ENCODE measurements around the gene MYBPHL. TPM values are rescaled to one million over a fixed set of nuclear protein-coding genes. Genes with fewer than 3 reads are reported as not detected.

The MYBPHL gene
- total and polyA plus RNA-seq, 2 experiments from 2014 or later: not detected

DNA sequence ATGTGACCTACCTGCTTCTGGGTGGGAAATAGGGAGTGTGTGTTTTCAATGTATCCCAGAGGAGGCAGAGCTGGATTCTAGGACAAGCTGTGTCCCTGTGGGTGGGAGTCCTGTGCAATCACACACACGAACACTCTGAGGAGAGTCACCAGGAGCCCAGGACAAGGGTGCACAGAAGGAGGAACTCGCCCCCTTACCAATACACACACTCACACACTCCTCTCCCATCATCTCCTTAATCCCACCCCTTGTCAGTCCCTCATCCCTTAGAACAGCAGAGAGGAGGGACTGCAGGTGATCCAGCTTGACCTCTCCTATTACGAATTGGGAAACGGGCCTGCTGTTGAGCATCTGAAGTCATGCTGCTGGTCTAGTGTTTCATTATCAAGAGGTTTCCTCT is 8.5 kb upstream of the MYBPHL start:
- H3K27ac Mint-ChIP-seq: no peak overlapping the region
- H3K27me3 ChIP-seq (ENCODE audit: insufficient read depth): no peaks in the 10 kb centered on the region
- no peak for ATAC-seq
- no peaks in the 10 kb centered on the region for H3K9me2 ChIP-seq (ENCODE audit: insufficient read depth)
- TF ChIP-seq JUNB (IDR thresholded peaks at IDR 0.05; ENCODE audit: unreplicated experiment): no peak
- TF ChIP-seq CREB1 (CRISPR knock-in tag; IDR thresholded peaks at IDR 0.05; ENCODE audit: low read depth): no peak
- no peak for TF ChIP-seq ZNF114 (CRISPR knock-in tag; IDR thresholded peaks at IDR 0.05)
- DNase-seq (ENCODE audit: low spot score): no peak
- H3F3A ChIP-seq (replicated peaks; ENCODE audit: low read depth): no peaks in the 10 kb centered on the region
- peaks cover 27% of the 10 kb centered on the region; the same call in 1 of the 2 replicates for H3K36me3 ChIP-seq (ENCODE audit: insufficient read depth)
- no peaks in the 10 kb centered on the region for H3K9me3 Mint-ChIP-seq
- H3K27me3 Mint-ChIP-seq (ENCODE audit: insufficient read depth, low read depth, poor library complexity): peaks cover 4% of the 10 kb centered on the region
- H3K4me2 ChIP-seq: no peak overlapping the region
- H3K4me1 Mint-ChIP-seq: peaks cover 10% of the 10 kb centered on the region
- H3K4me3 ChIP-seq: no peak overlapping the region
- H4K20me1 ChIP-seq (replicated peaks; ENCODE audit: insufficient read depth): no peaks in the 10 kb centered on the region
- H3K4me3 Mint-ChIP-seq: no peak overlapping the region
- peaks cover 44% of the 10 kb centered on the region for H3K36me3 Mint-ChIP-seq (ENCODE audit: low read depth)
- no peak overlapping the region for H3K27ac ChIP-seq (ENCODE audit: low read depth)
- H3K4me1 ChIP-seq (ENCODE audit: insufficient read depth): no peaks in the 10 kb centered on the region
- H2AFZ ChIP-seq: no peak overlapping the region
- no peaks in the 10 kb centered on the region for H3K79me2 ChIP-seq (replicated peaks; ENCODE audit: insufficient read depth)

DNA sequence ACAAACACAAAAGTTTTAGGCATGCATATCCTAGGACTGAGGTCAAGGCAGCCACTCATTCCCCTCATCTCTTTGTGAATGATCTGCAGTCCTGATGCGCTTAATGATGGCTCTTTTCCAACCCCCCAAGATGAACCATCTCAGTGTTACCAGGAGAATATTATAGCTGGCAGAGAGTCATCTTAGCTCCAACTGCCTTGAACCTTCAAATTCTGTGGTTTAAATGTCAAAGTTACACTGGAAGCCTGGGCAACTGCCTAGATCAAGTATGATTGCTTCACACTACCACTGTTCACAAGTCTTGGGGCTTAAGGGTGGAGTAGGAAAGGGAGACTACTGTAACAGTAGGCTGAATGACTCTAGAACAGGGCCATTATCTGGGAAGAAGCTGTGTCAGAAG is 8.0 kb upstream of the MYBPHL start:
- Mint-ChIP-seq H3K9me3 (no peaks in the 10 kb centered on the region), H3K4me1 (peaks cover 6% of the 10 kb centered on the region), H3K27me3 (ENCODE audit: insufficient read depth, low read depth, poor library complexity) (peaks cover 4% of the 10 kb centered on the region), H3K4me3 (no peak overlapping the region), H3K36me3 (ENCODE audit: low read depth) (peaks cover 40% of the 10 kb centered on the region), H3K27ac (no peak overlapping the region)
- Histone ChIP-seq H3K79me2 (replicated peaks; ENCODE audit: insufficient read depth) (no peaks in the 10 kb centered on the region), H3K4me2 (no peak overlapping the region), H3K27ac (ENCODE audit: low read depth) (no peak overlapping the region), H3F3A (replicated peaks; ENCODE audit: low read depth) (no peaks in the 10 kb centered on the region), H3K4me1 (ENCODE audit: insufficient read depth) (no peaks in the 10 kb centered on the region), H2AFZ (no peak overlapping the region), H3K27me3 (ENCODE audit: insufficient read depth) (no peaks in the 10 kb centered on the region), H3K4me3 (no peak overlapping the region), H3K36me3 (ENCODE audit: insufficient read depth) (peaks cover 22% of the 10 kb centered on the region; the same call in 1 of the 2 replicates), H4K20me1 (replicated peaks; ENCODE audit: insufficient read depth) (no peaks in the 10 kb centered on the region), H3K9me2 (ENCODE audit: insufficient read depth) (no peaks in the 10 kb centered on the region)
- ATAC-seq (no peak), DNase-seq (ENCODE audit: low spot score) (no peak)
- TF ChIP-seq EZH2phosphoT487 (IDR thresholded peaks at IDR 0.05; ENCODE audit: unreplicated experiment): no peak
- no peak for TF ChIP-seq JUNB (IDR thresholded peaks at IDR 0.05; ENCODE audit: unreplicated experiment)
- TF ChIP-seq NANOG (IDR thresholded peaks at IDR 0.05; ENCODE audit: borderline replicate concordance): no peak
- TF ChIP-seq CREB1 (CRISPR knock-in tag; IDR thresholded peaks at IDR 0.05; ENCODE audit: low read depth): no peak
- TF ChIP-seq ZNF114 (CRISPR knock-in tag; IDR thresholded peaks at IDR 0.05): no peak
- no peak for TF ChIP-seq REST (IDR thresholded peaks at IDR 0.05; ENCODE audit: unreplicated experiment)

Measured in GM23338 (cell line).